Heart right ventricle (tissue), 16 donors: ENCODE results near the gene DNHD1. TPM values are rescaled to one million over a fixed set of nuclear protein-coding genes. Genes with fewer than 3 reads are reported as not detected.

Experiments used
- ATAC-seq, 8 donors: fragments of 200-7000 bp; cut with Tn5 transposase; one replicate each; pipeline ENCODE4 v1.9.1; 2020; ENCODE audit warnings: mild to moderate bottlenecking in 8 of 8, moderate library complexity in 8 of 8, moderate number of reproducible peaks in 1 of 8
- DNase-seq, 2 donors: peaks; one replicate each; pipeline ENCODE4 v3.0.0-alpha.2; 2020
- H3K27ac ChIP-seq, 10 donors: fragments of 200-600 bp; sonication (generic) in 2 of 10; one replicate each; pipeline versions ENCODE4 v1.5.0 to v1.8.0; 2020 to 2022; ENCODE audit warnings: mild to moderate bottlenecking in 3 of 10
- H3K27me3 ChIP-seq, 7 donors: fragments of 200-600 bp; one replicate each; pipeline ENCODE4 v1.8.0; 2021 to 2022; ENCODE audit warnings: mild to moderate bottlenecking in 2 of 7
- H3K36me3 ChIP-seq, 9 donors: fragments of 200-600 bp; sonication (generic) in 1 of 9; one replicate each; pipeline versions ENCODE4 v1.5.0 to v1.8.0; 2020 to 2022; ENCODE audit warnings: mild to moderate bottlenecking in 2 of 9
- H3K4me1 ChIP-seq, 9 donors: fragments of 200-600 bp; sonication (generic) in 1 of 9; one replicate each; pipeline versions ENCODE4 v1.5.0 to v1.8.0; 2020 to 2022; ENCODE audit warnings: mild to moderate bottlenecking in 4 of 9
- H3K4me3 ChIP-seq, 10 donors: fragments of 200-600 bp; sonication (generic) in 2 of 10; one replicate each; pipeline versions ENCODE4 v1.5.0 to v1.8.0; 2020 to 2022; ENCODE audit warnings: mild to moderate bottlenecking in 7 of 10, moderate library complexity in 2 of 10
- H3K9me3 ChIP-seq, 11 donors: fragments of 200-600 bp in 10 of 11; sonication (generic) in 2 of 11; one replicate each; pipeline versions ENCODE4 v1.5.0 to v1.8.0; 2013 to 2022; ENCODE audit warnings: mild to moderate bottlenecking in 2 of 11, control low read depth in 1 of 11, moderate library complexity in 1 of 11
- CTCF ChIP-seq, 9 donors: fragments of 200-600 bp; sonication (generic) in 2 of 9; IDR thresholded peaks; one replicate each; pipeline versions ENCODE4 v1.5.0 to v1.8.0; 2021 to 2022; ENCODE audit warnings: antibody characterized with exemption in 9 of 9, mild to moderate bottlenecking in 5 of 9, moderate library complexity in 1 of 9
- WGBS, 2 donors: extraction: QIAGEN DNeasy Blood & Tissue Kit; methylation state at CpG; one replicate each; pipeline ENCODE4 v1.1.7; 2013; ENCODE audit warnings: inconsistent platforms in 1 of 2; 5-methylcytosine and 5-hydroxymethylcytosine counted together
- intact Hi-C, 10 donors: fragments of 100-400 bp; cut with DNase I; formaldehyde crosslinking; loops; one replicate each; pipeline versions ENCODE4 v1.11.1 to v1.14.2; 2022
- polyA plus RNA-seq, 2 donors: library from polyadenylated mRNA; stranded (reverse); fragments of 200-250 nt; gene quantifications; one replicate each; pipeline ENCODE4 v1.2.3, GENCODE V29; 2013
- total RNA-seq, 10 donors: library from RNA; stranded (reverse); fragmentation: NEBNext Ultra II Directional in 3 of 10; extraction: Animal tissue kit (Norgen Biotek cat#: 25700) in 3 of 10; gene quantifications; one replicate each; pipeline versions ENCODE4 v1.2.1 to v1.2.4, GENCODE V29; 2021 to 2023
- donor health status: Arrhythmogenic right ventricular cardiomyopathy.
- donor health status: ischemic (EF 13 %, LVEDD 7.1; RV severe dilation, severe dysfunction).
- donor health status: healthy with polysubstance abuse.
- donor health status: DM: no; HTN: yes; CAD: no.
- donor health status: DM: no; HTN: no; CAD: no.
- donor health status: ischemic (EF 25% LVEDD 6.9; RV normal size, moderate dysfunction).
- donor health status: ischemic (EF 25% LVEDD 5.7; RV mildly dilated, moderate dysfunction).
- donor health status: healthy.
- donor health status: DM: yes; HTN: yes; CAD: no.
- donor health status: Ischemic cardiomyopathy.
- donor health status: ischemic (EF 35%, LVEDD 5.7; RV mildly dilated, moderate dysfunction).
- donor health status: nonischemic (EF 11% LVEDD 7.7; RV severe dilation, severe dysfunction).
- donor health status: DM: yes; HTN: yes; CAD: no.
- donor health status: PGD.
- donor health status: ischemic (EF 29% LVEDD 5.4; RV normal size, mild dysfunction).
- donor health status: nonischemic (EF 23%, LVEDD 6.1; RV moderate dilation, normal function).

Gene DNHD1
- total and polyA plus RNA-seq, 12 donors: 1.7 to 13.8 (median 6.5) TPM

- Histone ChIP-seq H3K27ac (no peak overlapping the region), H3K27me3 (no peaks in the 10 kb centered on the region), H3K4me1 (peaks cover 0 to 24% (median 5%) of the 10 kb centered on the region in 9 donors), H3K36me3 (peaks cover 0 to 12% (median 0%) of the 10 kb centered on the region in 9 donors), H3K9me3 (no peaks in the 10 kb centered on the region), H3K4me3 (no peak overlapping the region)
- no peak for TF ChIP-seq CTCF (IDR thresholded peaks at IDR 0.05)
- ATAC-seq (no peak), DNase-seq (no peak)
- 86 to 93% methylated on average over 10 of the region's 10 CpGs for WGBS, 2 donors
- intact Hi-C loops: no loop called here
Measured at GRCh38 chr11:6563667-6564066, 66.6 kb downstream of the DNHD1 start.

- ATAC-seq: no peak
Measured at GRCh38 chr11:6565325-6565724, 68.2 kb downstream of the DNHD1 start.

GRCh38 chr11:6565988-6566703 is 69.1 kb downstream of the DNHD1 start:
- Histone ChIP-seq H3K27me3 (no peaks in the 10 kb centered on the region), H3K9me3 (no peaks in the 10 kb centered on the region), H3K4me3 (no peak overlapping the region), H3K27ac (no peak overlapping the region), H3K4me1 (peaks cover 0 to 27% (median 11%) of the 10 kb centered on the region in 9 donors), H3K36me3 (peaks cover 0 to 12% (median 0%) of the 10 kb centered on the region in 9 donors)
- ATAC-seq: no peak
- WGBS, 2 donors: 92 to 95% methylated on average over 5 of the region's 5 CpGs
- intact Hi-C loops: no loop called here
- no peak for DNase-seq
- TF ChIP-seq CTCF (IDR thresholded peaks at IDR 0.05): no peak

More at GRCh38 chr11:6565325-6565724, 68.2 kb downstream of the DNHD1 start:
- no peak overlapping the region for H3K27ac ChIP-seq
- intact Hi-C loops: no loop called here
- no peak for DNase-seq
- no peak overlapping the region for H3K4me3 ChIP-seq
- H3K27me3 ChIP-seq: no peaks in the 10 kb centered on the region
- H3K4me1 ChIP-seq: peaks cover 0 to 27% (median 9%) of the 10 kb centered on the region in 9 donors
- 93 to 96% methylated on average over 2 of the region's 2 CpGs for WGBS, 2 donors
- no peaks in the 10 kb centered on the region for H3K9me3 ChIP-seq
- H3K36me3 ChIP-seq: peaks cover 0 to 12% (median 0%) of the 10 kb centered on the region in 9 donors
- no peak for TF ChIP-seq CTCF (IDR thresholded peaks at IDR 0.05)

GRCh38 chr11:6566704-6567370 is 69.8 kb downstream of the DNHD1 start:
- 64 to 71% methylated on average over 13 of the region's 13 CpGs for WGBS, 2 donors
- Histone ChIP-seq H3K4me1 (peaks cover 0 to 27% (median 11%) of the 10 kb centered on the region in 9 donors), H3K36me3 (peaks cover 0 to 12% (median 0%) of the 10 kb centered on the region in 9 donors), H3K9me3 (no peaks in the 10 kb centered on the region), H3K4me3 (no peak overlapping the region), H3K27me3 (no peaks in the 10 kb centered on the region), H3K27ac (peak overlapping the region in 2 of 10 donors; percentile 2)
- no peak for TF ChIP-seq CTCF (IDR thresholded peaks at IDR 0.05)
- intact Hi-C loops: no loop called here
- ATAC-seq: peak; percentile 18 to 63 (median 30)
- no peak for DNase-seq
